C4-2B (cell line): ENCODE measurements around the gene FAM181A.

Source experiments
- ZFX ChIP-seq: fragments of 450-650 bp; IDR thresholded peaks from 2 replicates; pipeline ENCODE4 v1.6.1; 2017
- TF ChIP-seq, protein P1 (sequence below): fragments of 450-650 bp; conservative IDR thresholded peaks from 2 replicates; pipeline ENCODE4 v1.5.1; 2017; ENCODE audit warnings: mild to moderate bottlenecking

DNA sequence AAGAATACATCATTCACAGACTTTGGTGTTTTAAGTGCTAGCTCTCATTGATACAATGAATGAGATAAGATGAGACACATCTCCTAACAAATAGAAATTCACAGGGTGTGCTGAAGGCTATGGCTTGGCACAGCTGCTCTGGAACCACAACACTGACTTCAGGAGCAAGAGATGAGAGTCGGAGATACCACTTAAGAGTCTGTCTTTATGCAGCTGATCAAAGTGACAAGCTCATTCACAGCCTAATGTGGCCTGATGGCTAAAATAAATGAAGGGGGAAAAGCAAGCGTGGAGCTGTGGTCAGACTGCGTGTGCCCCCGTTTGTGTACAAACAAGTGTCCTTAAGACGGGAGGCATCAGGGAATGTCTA lies 29.7 kb upstream of the FAM181A start:
- TF ChIP-seq, protein P1, sequence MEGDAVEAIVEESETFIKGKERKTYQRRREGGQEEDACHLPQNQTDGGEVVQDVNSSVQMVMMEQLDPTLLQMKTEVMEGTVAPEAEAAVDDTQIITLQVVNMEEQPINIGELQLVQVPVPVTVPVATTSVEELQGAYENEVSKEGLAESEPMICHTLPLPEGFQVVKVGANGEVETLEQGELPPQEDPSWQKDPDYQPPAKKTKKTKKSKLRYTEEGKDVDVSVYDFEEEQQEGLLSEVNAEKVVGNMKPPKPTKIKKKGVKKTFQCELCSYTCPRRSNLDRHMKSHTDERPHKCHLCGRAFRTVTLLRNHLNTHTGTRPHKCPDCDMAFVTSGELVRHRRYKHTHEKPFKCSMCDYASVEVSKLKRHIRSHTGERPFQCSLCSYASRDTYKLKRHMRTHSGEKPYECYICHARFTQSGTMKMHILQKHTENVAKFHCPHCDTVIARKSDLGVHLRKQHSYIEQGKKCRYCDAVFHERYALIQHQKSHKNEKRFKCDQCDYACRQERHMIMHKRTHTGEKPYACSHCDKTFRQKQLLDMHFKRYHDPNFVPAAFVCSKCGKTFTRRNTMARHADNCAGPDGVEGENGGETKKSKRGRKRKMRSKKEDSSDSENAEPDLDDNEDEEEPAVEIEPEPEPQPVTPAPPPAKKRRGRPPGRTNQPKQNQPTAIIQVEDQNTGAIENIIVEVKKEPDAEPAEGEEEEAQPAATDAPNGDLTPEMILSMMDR: no peak
- TF ChIP-seq ZFX: no peak
